H1 (cell line): ENCODE results near the gene BBX. TPM values are rescaled to one million over a fixed set of nuclear protein-coding genes. Genes with fewer than 3 reads are reported as not detected.

Source experiments
- CTCF ChIA-PET: fragments of 300-600 bp; sonication (Branson Sonifier 250); formaldehyde crosslinking; loops from one replicate; lab custom pipeline; 2021; ENCODE audit not compliant: partially characterized antibody; lab: Charles Lee
- POLR2A ChIA-PET: fragments of 300-600 bp; sonication (Branson Sonifier 250); formaldehyde crosslinking; loops from one replicate; lab custom pipeline; 2021; ENCODE audit warnings: inconsistent platforms; ENCODE audit not compliant: partially characterized antibody; lab: Charles Lee
- DNase-seq, 2 experiments: peaks; one replicate each; pipeline versions ENCODE4 v3.0.0 to v3.0.0-alpha.2; 2010 to 2022; ENCODE audit warnings: low spot score in 2 of 2, low read depth in 1 of 2, mixed read lengths in 1 of 2
- FAIRE-seq: peaks from 2 replicates; lab custom pipeline; 2011; peaks lifted over from hg19 to GRCh38; lab: Jason Lieb, UNC
- H2AFZ ChIP-seq: 2 replicates; pipeline ENCODE4 v1.8.1; 2012; ENCODE audit warnings: low read length, inconsistent platforms
- H2AK5ac ChIP-seq: 2 replicates; pipeline ENCODE4 v1.6.1; 2013; ENCODE audit warnings: low read depth, low read length
- H2BK120ac ChIP-seq: replicated peaks from 2 replicates; pipeline ENCODE3; 2013; ENCODE audit warnings: low read depth, low read length, inconsistent platforms
- H2BK12ac ChIP-seq: 2 replicates; pipeline ENCODE4 v1.6.1; 2013; ENCODE audit warnings: low read depth, low read length
- H2BK15ac ChIP-seq: 2 replicates; pipeline ENCODE4 v1.6.1; 2013; ENCODE audit warnings: low read length
- H2BK20ac ChIP-seq: 2 replicates; pipeline ENCODE4 v1.6.1; 2013; ENCODE audit warnings: low read length
- H2BK5ac ChIP-seq: 2 replicates; pipeline ENCODE4 v1.6.1; 2013; ENCODE audit warnings: low read depth, low read length
- H3K14ac ChIP-seq: 2 replicates; pipeline ENCODE4 v1.6.1; 2013; ENCODE audit warnings: inconsistent platforms; ENCODE audit not compliant: insufficient read length
- H3K18ac ChIP-seq: 2 replicates; pipeline ENCODE4 v1.6.1; 2013; ENCODE audit warnings: low read length; ENCODE audit errors: extremely low read depth
- H3K23ac ChIP-seq: 2 replicates; pipeline ENCODE4 v1.6.1; 2013; ENCODE audit warnings: inconsistent platforms; ENCODE audit not compliant: insufficient read length
- H3K23me2 ChIP-seq: 2 replicates; pipeline ENCODE4 v1.6.1; 2013; ENCODE audit warnings: low read depth, low read length
- H3K27ac ChIP-seq: 2 replicates; pipeline ENCODE4 v1.6.1; 2011; ENCODE audit warnings: low read depth, low read length, inconsistent platforms
- H3K27me3 ChIP-seq, 4 experiments: replicated peaks in 1 of 4; 1 replicate in 1 of 4; 2 replicates in 3 of 4; pipeline versions ENCODE4 v1.6.1 to v1.8.1; 2011 to 2013; ENCODE audit warnings: low read length in 3 of 4, mild to moderate bottlenecking in 3 of 4, inconsistent platforms in 2 of 4, mixed read lengths in 2 of 4, moderate library complexity in 1 of 4; ENCODE audit not compliant: control insufficient read depth in 3 of 4, insufficient read depth in 3 of 4; ENCODE audit errors: extremely low read depth in 1 of 4
- H3K36me3 ChIP-seq, 4 experiments: 2 replicates each; pipeline versions ENCODE4 v1.6.1 to v1.8.1; 2011 to 2013; ENCODE audit warnings: mild to moderate bottlenecking in 4 of 4, low read length in 3 of 4, moderate library complexity in 2 of 4, control low read depth in 1 of 4, inconsistent platforms in 1 of 4; ENCODE audit not compliant: insufficient read depth in 4 of 4, control insufficient read depth in 2 of 4
- H3K4ac ChIP-seq: replicated peaks from 2 replicates; pipeline ENCODE3; 2013; ENCODE audit warnings: low read length, low read depth, mixed read lengths, inconsistent platforms; ENCODE audit not compliant: insufficient read length
- H3K4me1 ChIP-seq, 4 experiments: replicated peaks in 1 of 4; 1 replicate in 1 of 4; 2 replicates in 3 of 4; pipeline versions ENCODE4 v1.6.1 to v1.8.1; 2011 to 2013; ENCODE audit warnings: low read length in 3 of 4, inconsistent platforms in 2 of 4, mixed read lengths in 1 of 4; ENCODE audit not compliant: insufficient read depth in 4 of 4, control insufficient read depth in 3 of 4
- H3K4me2 ChIP-seq, 2 experiments: 2 replicates each; pipeline versions ENCODE4 v1.6.1 to v1.8.1; 2011 to 2013; ENCODE audit warnings: low read depth in 2 of 2, low read length in 2 of 2, control low read depth in 1 of 2, inconsistent platforms in 1 of 2, mild to moderate bottlenecking in 1 of 2; ENCODE audit not compliant: insufficient read depth in 1 of 2
- H3K4me3 ChIP-seq, 4 experiments: fragments of 200-600, 300-600 bp in 1 of 4; sonication (generic), shearing (Covaris generic), sonication (Bioruptor Twin) in 1 of 4; 2 replicates each; pipeline versions ENCODE4 v1.5.1 to v1.8.1; 2011 to 2016; ENCODE audit warnings: low read length in 4 of 4, low read depth in 3 of 4, control low read depth in 2 of 4, inconsistent platforms in 2 of 4, mild to moderate bottlenecking in 2 of 4, mixed read lengths in 1 of 4, moderate library complexity in 1 of 4; ENCODE audit not compliant: insufficient read depth in 2 of 4; ENCODE audit errors: extremely low read depth in 1 of 4
- H3K56ac ChIP-seq: replicated peaks from 2 replicates; pipeline ENCODE3; 2013; ENCODE audit warnings: low read depth, mild to moderate bottlenecking, mixed read lengths, low read length, inconsistent platforms; ENCODE audit not compliant: insufficient read length
- H3K79me1 ChIP-seq: 2 replicates; pipeline ENCODE4 v1.6.1; 2013; ENCODE audit warnings: low read depth, low read length, control low read depth
- H3K79me2 ChIP-seq, 2 experiments: 2 replicates each; pipeline versions ENCODE4 v1.6.1 to v1.8.1; 2012 to 2013; ENCODE audit warnings: low read length in 2 of 2, mild to moderate bottlenecking in 2 of 2, inconsistent platforms in 1 of 2; ENCODE audit not compliant: insufficient read depth in 2 of 2, control insufficient read depth in 1 of 2
- H3K9ac ChIP-seq, 4 experiments: replicated peaks in 1 of 4; 1 replicate in 1 of 4; 2 replicates in 3 of 4; pipeline versions ENCODE4 v1.6.1 to v1.8.1; 2011 to 2013; ENCODE audit warnings: low read depth in 3 of 4, low read length in 3 of 4, control low read depth in 2 of 4, mild to moderate bottlenecking in 2 of 4, moderate library complexity in 2 of 4, inconsistent platforms in 1 of 4; ENCODE audit errors: extremely low read depth in 1 of 4
- H3K9me3 ChIP-seq, 2 experiments: 2 replicates each; pipeline versions ENCODE4 v1.6.1 to v1.8.1; 2012 to 2013; ENCODE audit warnings: mild to moderate bottlenecking in 2 of 2, moderate library complexity in 2 of 2, control low read depth in 1 of 2, inconsistent platforms in 1 of 2, low read depth in 1 of 2, low read length in 1 of 2, mixed read lengths in 1 of 2; ENCODE audit not compliant: insufficient read depth in 2 of 2
- H4K20me1 ChIP-seq, 2 experiments: replicated peaks in 1 of 2; 2 replicates each; pipeline versions ENCODE3 to v1.8.1; 2011 to 2013; ENCODE audit warnings: inconsistent platforms in 2 of 2, low read length in 2 of 2, mild to moderate bottlenecking in 1 of 2; ENCODE audit not compliant: insufficient read depth in 2 of 2, control insufficient read depth in 1 of 2
- H4K5ac ChIP-seq: 2 replicates; pipeline ENCODE4 v1.6.1; 2013; ENCODE audit warnings: low read length, low read depth, mixed read lengths, inconsistent platforms; ENCODE audit not compliant: insufficient read length
- H4K8ac ChIP-seq: 2 replicates; pipeline ENCODE4 v1.8.0; 2013; ENCODE audit warnings: mild to moderate bottlenecking, moderate library complexity, low read length, inconsistent platforms; ENCODE audit not compliant: insufficient read depth; ENCODE audit errors: extremely low read depth
- H4K91ac ChIP-seq: replicated peaks from 2 replicates; pipeline ENCODE3; 2013; ENCODE audit warnings: low read length, mixed read lengths, inconsistent platforms; ENCODE audit not compliant: insufficient read length
- ATF3 ChIP-seq: IDR thresholded peaks from 2 replicates; pipeline ENCODE4 v1.6.1; 2011; ENCODE audit warnings: low read depth, mild to moderate bottlenecking, low read length; ENCODE audit not compliant: insufficient read depth
- CBX5 ChIP-seq: fragments of 300-800, 300-1000 bp; sonication (generic); IDR thresholded peaks from 2 replicates; pipeline ENCODE4 v1.7.1; 2016; ENCODE audit warnings: antibody characterized with exemption, low read length, low read depth
- GABPA ChIP-seq: IDR thresholded peaks from 2 replicates; pipeline ENCODE4 v1.6.1; 2011; ENCODE audit warnings: mild to moderate bottlenecking, low read length, moderate library complexity, borderline replicate concordance; ENCODE audit not compliant: insufficient read depth
- JUND ChIP-seq: IDR thresholded peaks from 2 replicates; pipeline ENCODE4 v1.6.1; 2011; ENCODE audit warnings: mild to moderate bottlenecking, improper control_type of control experiment, low read length
- WGBS, 2 experiments: shearing (Covaris generic) in 1 of 2; methylation state at CpG; one replicate each; pipeline versions ENCODE4 v1.1.6 to v1.1.7; 2013 to 2015; ENCODE audit warnings: low lambda C conversion rate in 2 of 2, mixed read lengths in 2 of 2, inconsistent platforms in 1 of 2, low coverage in 1 of 2, missing lambda C conversion rate in 1 of 2; ENCODE audit not compliant: insufficient replicate concordance in 2 of 2, insufficient coverage in 1 of 2, insufficient read length in 1 of 2; ENCODE audit errors: extremely low coverage in 1 of 2, missing lambda C conversion rate in 1 of 2; 5-methylcytosine and 5-hydroxymethylcytosine counted together
- polyA plus RNA-seq, 7 experiments: library from polyadenylated mRNA; depleted of rRNA in 3 of 7; stranded (reverse) in 5 of 7; unstranded in 2 of 7; fragments of >200 nt in 5 of 7; fragments of 200-250 nt in 2 of 7; gene quantifications; 1 replicate in 5 of 7; 2 replicates in 1 of 7; 4 replicates in 1 of 7; pipeline versions ENCODE4 v1.2.1 to v1.2.3, GENCODE V29; 2011 to 2013; ENCODE audit warnings: missing spikeins in 2 of 7, mixed read lengths in 2 of 7
- total RNA-seq: library from RNA; stranded (reverse); fragmentation: NEBNext Ultra II Directional; extraction: Animal tissue kit (Norgen Biotek cat#: 25700); gene quantifications from 2 replicates; pipeline ENCODE4 v1.2.1, GENCODE V29; 2021

Gene BBX
- total and polyA plus RNA-seq, 2 of the 8 experiments (the other 6 are each of a cell fraction or from before 2014, with no cell fraction given), result 11.0 to 42.5 TPM

- Histone ChIP-seq H3K23me2 (no peaks in the 10 kb centered on the region), H3K27ac (no peak overlapping the region), H3K18ac (no peak overlapping the region), H2BK20ac (no peak overlapping the region), H3K79me1 (no peaks in the 10 kb centered on the region), H2BK12ac (0 out of 2 replicates have a peak overlapping the region, but pooled peaks have one; percentile 6), H3K9ac (no peak overlapping the region), H3K36me3 (no peaks in the 10 kb centered on the region), H3K14ac (no peak overlapping the region), H3K4me2 (no peak overlapping the region), H3K4me3 (no peak overlapping the region), H3K79me2 (peaks cover 0 to 6% of the 10 kb centered on the region in 2 experiments; a peak in 2 of 4 replicates), H4K20me1 (no peaks in the 10 kb centered on the region), H3K23ac (no peak overlapping the region), H3K4me1 (peaks cover 0 to 9% (median 6%) of the 10 kb centered on the region in 4 experiments; a peak in 4 of 7 replicates), H3K4ac (no peak overlapping the region), H3K9me3 (no peaks in the 10 kb centered on the region), H3K56ac (no peak overlapping the region), H2BK5ac (no peak overlapping the region), H2BK120ac (no peak overlapping the region), H2BK15ac (no peak overlapping the region), H4K91ac (no peak overlapping the region), H2AK5ac (no peak overlapping the region), H3K27me3 (no peaks in the 10 kb centered on the region), H2AFZ (no peak overlapping the region), H4K8ac (no peak overlapping the region), H4K5ac (no peak overlapping the region)
- WGBS, 2 experiments, result 87% methylated on average over 4 of the region's 4 CpGs; no CpG with 5 or more reads in 1 of the 2 experiments
- CTCF ChIA-PET, result interaction anchor here (1.0 to 11.6 kb wide), 17 partner anchors 13 to 405 kb away, joined by 3 to 121 read pairs (median 4); no protein-coding TSS in a partner anchor
- DNase-seq (no peak), FAIRE-seq (no peak)
- TF ChIP-seq ATF3, result no peak
- no peak for TF ChIP-seq GABPA
- no peak for TF ChIP-seq CBX5
- TF ChIP-seq JUND, result no peak
- POLR2A ChIA-PET, result interaction anchor here (1.3 kb wide), 1 partner anchor 10 kb away, joined by 4 read pairs; no protein-coding TSS in a partner anchor
Measured at GRCh38 chr3:107665351-107665750, 142.6 kb downstream of the BBX start.
